Esophagus muscularis mucosa (tissue), 4 donors: ENCODE results near the gene NNT. TPM values are rescaled to one million over a fixed set of nuclear protein-coding genes. Genes with fewer than 3 reads are reported as not detected.
"Not testable (repeated sequence)": the region's sequence is repeated elsewhere in the genome, so short reads cannot be mapped to it uniquely, and the experiment has no call there.

Experiments used
- DNase-seq: peaks from one replicate; pipeline ENCODE4 v3.0.0-alpha.2; 2017; ENCODE audit errors: extremely low spot score
- H3K27ac ChIP-seq, 4 donors: fragments of 200-600 bp; sonication (generic); replicated peaks in 1 of 4; 1 replicate in 3 of 4; 2 replicates in 1 of 4; pipeline ENCODE4 v1.5.1; 2016 to 2019; ENCODE audit warnings: mild to moderate bottlenecking in 1 of 4
- H3K27me3 ChIP-seq, 4 donors: fragments of 200-600 bp; sonication (generic); one replicate each; pipeline versions ENCODE4 v1.5.1 to v1.6.0; 2016 to 2019
- H3K36me3 ChIP-seq, 4 donors: fragments of 200-600 bp; sonication (generic); one replicate each; pipeline ENCODE4 v1.5.1; 2016 to 2019
- H3K4me1 ChIP-seq, 4 donors: fragments of 200-600 bp; sonication (generic); one replicate each; pipeline ENCODE4 v1.5.1; 2016 to 2019
- H3K4me3 ChIP-seq, 4 donors: fragments of 200-600 bp; sonication (generic); 1 replicate in 2 of 4; 2 replicates in 2 of 4; pipeline ENCODE4 v1.5.1; 2016 to 2019; ENCODE audit warnings: mild to moderate bottlenecking in 4 of 4, moderate library complexity in 1 of 4
- H3K9me3 ChIP-seq, 4 donors: fragments of 200-600 bp; sonication (generic); 1 replicate in 3 of 4; 2 replicates in 1 of 4; pipeline ENCODE4 v1.5.1; 2016 to 2019
- CTCF ChIP-seq, 3 experiments: fragments of 200-600 bp in 2 of 3; fragments of 450-650 bp in 1 of 3; sonication (generic) in 2 of 3; IDR thresholded peaks; one replicate each; pipeline ENCODE4 v1.5.1; 2017 to 2019; ENCODE audit warnings: antibody characterized with exemption in 3 of 3, mild to moderate bottlenecking in 2 of 3, moderate library complexity in 1 of 3
- EP300 ChIP-seq: sonication (generic); formaldehyde crosslinking; IDR thresholded peaks from one replicate; pipeline ENCODE4 v1.6.1; 2017; ENCODE audit warnings: antibody characterized with exemption
- POLR2A ChIP-seq: fragments of 450-650 bp; IDR thresholded peaks from one replicate; pipeline ENCODE4 v1.6.1; 2017; ENCODE audit warnings: antibody characterized with exemption, moderate library complexity, mild to moderate bottlenecking, low read depth
- POLR2AphosphoS5 ChIP-seq, 2 donors: sonication (generic); formaldehyde crosslinking; IDR thresholded peaks; one replicate each; pipeline ENCODE4 v1.6.1; 2017; ENCODE audit warnings: antibody characterized with exemption in 2 of 2
- WGBS: methylation state at CpG from one replicate; pipeline ENCODE4 v1.1.5; 2018; 5-methylcytosine and 5-hydroxymethylcytosine counted together
- intact Hi-C: fragments of 100-400 bp; cut with DNase I; formaldehyde crosslinking; loops from one replicate; pipeline ENCODE4 v1.15.1; 2023
- total RNA-seq, 4 donors: library from RNA; depleted of rRNA; stranded (reverse); fragments of >200 nt; gene quantifications; one replicate each; pipeline versions ENCODE4 v1.1.0 to v1.2.1, GENCODE V29; 2016

NNT gene
- total RNA-seq, 4 donors from 2014 or later: 49.0 to 90.1 (median 70.3) TPM

GRCh38 chr5:43691893-43692292, 88.9 kb downstream of the NNT start:
- intact Hi-C loops: no loop called here
- peaks cover 4 to 11% (median 10%) of the 10 kb centered on the region in 4 donors for H3K4me1 ChIP-seq
- WGBS: 94% methylated on average over 1 of the region's 1 CpG

GRCh38 chr5:43693411-43693810, 90.4 kb downstream of the NNT start:
- Histone ChIP-seq H3K27ac (no peak overlapping the region), H3K27me3 (no peaks in the 10 kb centered on the region), H3K9me3 (no peaks in the 10 kb centered on the region), H3K36me3 (peaks cover 0 to 13% (median 0%) of the 10 kb centered on the region in 4 donors), H3K4me1 (peaks cover 4 to 11% (median 10%) of the 10 kb centered on the region in 4 donors), H3K4me3 (no peak overlapping the region)
- DNase-seq: no peak
- intact Hi-C loops: no loop called here
- TF ChIP-seq EP300: no peak
- no peak for TF ChIP-seq POLR2A
- TF ChIP-seq POLR2AphosphoS5 (IDR thresholded peaks at IDR 0.05): no peak
- no peak for TF ChIP-seq CTCF (IDR thresholded peaks at IDR 0.05)

More at GRCh38 chr5:43691893-43692292, 88.9 kb downstream of the NNT start:
- Histone ChIP-seq H3K4me3 (no peak overlapping the region), H3K27ac (no peak overlapping the region), H3K36me3 (peaks cover 0 to 11% (median 0%) of the 10 kb centered on the region in 4 donors), H3K27me3 (no peaks in the 10 kb centered on the region), H3K9me3 (no peaks in the 10 kb centered on the region)
- no peak for TF ChIP-seq CTCF (IDR thresholded peaks at IDR 0.05)
- no peak for TF ChIP-seq POLR2AphosphoS5 (IDR thresholded peaks at IDR 0.05)
- no peak for TF ChIP-seq POLR2A
- no peak for TF ChIP-seq EP300
- no peak for DNase-seq

GRCh38 chr5:43694027-43694426, 91.0 kb downstream of the NNT start:
- no peak for DNase-seq
- WGBS: 83% methylated on average over 1 of the region's 1 CpG
- no peaks in the 10 kb centered on the region for H3K9me3 ChIP-seq
- H3K27ac ChIP-seq: no peak overlapping the region
- peaks cover 0 to 13% (median 0%) of the 10 kb centered on the region in 4 donors for H3K36me3 ChIP-seq
- H3K4me3 ChIP-seq: no peak overlapping the region
- TF ChIP-seq EP300: no peak
- H3K27me3 ChIP-seq: no peaks in the 10 kb centered on the region
- intact Hi-C loops: no loop called here
- peaks cover 4 to 12% (median 11%) of the 10 kb centered on the region in 4 donors for H3K4me1 ChIP-seq

- H3K27ac ChIP-seq, H3K27me3 ChIP-seq, DNase-seq, intact Hi-C loops, H3K4me3 ChIP-seq, H3K9me3 ChIP-seq: not testable (repeated sequence)
- peaks cover 0 to 13% (median 0%) of the 10 kb centered on the region in 4 donors for H3K36me3 ChIP-seq
- peaks cover 8 to 28% (median 25%) of the 10 kb centered on the region in 4 donors for H3K4me1 ChIP-seq
- WGBS: 100% methylated on average over 2 of the region's 2 CpGs
These were observed 93.5 kb downstream of the NNT start for GRCh38 chr5:43696444-43696843.

- DNase-seq: no peak
- no peaks in the 10 kb centered on the region for H3K27me3 ChIP-seq
- intact Hi-C loops: no loop called here
- TF ChIP-seq POLR2AphosphoS5 (IDR thresholded peaks at IDR 0.05): no peak
- no peak for TF ChIP-seq CTCF (IDR thresholded peaks at IDR 0.05)
- no peak for TF ChIP-seq POLR2A
- no peak for TF ChIP-seq EP300
- H3K4me1 ChIP-seq: peaks cover 4 to 33% (median 20%) of the 10 kb centered on the region in 4 donors
- 30% methylated on average over 1 of the region's 1 CpG for WGBS
- no peak overlapping the region for H3K27ac ChIP-seq
- H3K36me3 ChIP-seq: peaks cover 0 to 16% (median 7%) of the 10 kb centered on the region in 4 donors
- H3K4me3 ChIP-seq: no peak overlapping the region
- H3K9me3 ChIP-seq: no peaks in the 10 kb centered on the region
These were observed 96.9 kb downstream of the NNT start for GRCh38 chr5:43699910-43700309.

- Histone ChIP-seq H3K9me3 (no peaks in the 10 kb centered on the region), H3K4me1 (peaks cover 4 to 33% (median 24%) of the 10 kb centered on the region in 4 donors), H3K27me3 (no peaks in the 10 kb centered on the region), H3K36me3 (peaks cover 0 to 16% (median 6%) of the 10 kb centered on the region in 4 donors), H3K27ac (no peak overlapping the region), H3K4me3 (no peak overlapping the region)
- DNase-seq: no peak
- WGBS: 79% methylated on average over 2 of the region's 2 CpGs
- TF ChIP-seq CTCF (IDR thresholded peaks at IDR 0.05): no peak
- no peak for TF ChIP-seq POLR2AphosphoS5 (IDR thresholded peaks at IDR 0.05)
- TF ChIP-seq POLR2A: no peak
- TF ChIP-seq EP300: no peak
- intact Hi-C loops: no loop called here
These were observed 97.6 kb downstream of the NNT start for GRCh38 chr5:43700601-43701000.
